ENCODE data around the gene C20orf141.
"Not testable (repeated sequence)": the region's sequence is repeated elsewhere in the genome, so short reads cannot be mapped to it uniquely, and the experiment has no call there.

C20orf141 gene, protein sequence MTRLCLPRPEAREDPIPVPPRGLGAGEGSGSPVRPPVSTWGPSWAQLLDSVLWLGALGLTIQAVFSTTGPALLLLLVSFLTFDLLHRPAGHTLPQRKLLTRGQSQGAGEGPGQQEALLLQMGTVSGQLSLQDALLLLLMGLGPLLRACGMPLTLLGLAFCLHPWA

GRCh38 chr20:2814587-2815051 lies at the start of gene C20orf141:
Gene C20orf141 (plus strand): TSS chr20:2814987. CDS start chr20:2815185, 198 bp downstream.
- DNase-seq, result peak; percentile 100

GRCh38 chr20:2767768-2768631 lies 46.8 kb upstream of the C20orf141 start:
- no peak for DNase-seq

GRCh38 chr20:2768632-2769015 lies 46.2 kb upstream of the C20orf141 start:
- no peak for DNase-seq

GRCh38 chr20:2770091-2770490 lies 44.7 kb upstream of the C20orf141 start:
- DNase-seq, result not testable (repeated sequence)

DNA sequence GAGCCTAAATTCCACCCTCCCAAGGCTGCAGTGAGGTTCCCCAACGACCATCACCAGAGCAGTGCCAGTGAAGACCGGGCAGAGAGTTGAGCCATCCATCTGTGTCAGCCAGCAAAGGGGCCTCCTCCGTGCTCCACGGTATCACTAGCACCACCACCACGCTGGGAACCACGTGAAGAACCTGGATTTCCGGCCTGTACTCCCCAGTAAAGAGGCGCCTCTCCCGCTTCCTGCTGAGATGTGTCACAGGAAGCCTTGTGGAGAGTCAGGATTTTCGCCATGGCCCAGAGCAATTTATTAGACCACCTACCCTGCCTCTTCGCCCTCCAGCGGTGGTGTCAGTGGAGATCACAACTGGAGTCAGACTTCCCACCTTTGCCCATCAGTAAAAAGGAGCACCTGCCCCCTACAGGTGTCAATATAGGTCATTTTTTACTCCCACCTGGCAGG lies 43.1 kb upstream of the C20orf141 start:
- DNase-seq, result no peak

GRCh38 chr20:2773812-2774211 lies 41.0 kb upstream of the C20orf141 start:
- DNase-seq, result no peak

- peak; percentile 43 for DNase-seq
Observed at GRCh38 chr20:2775139-2775538, 39.6 kb upstream of the C20orf141 start.

GRCh38 chr20:2778602-2779321 lies 36.0 kb upstream of the C20orf141 start:
- DNase-seq, result no peak

- no peak for DNase-seq
Observed at GRCh38 chr20:2780948-2781347, 33.8 kb upstream of the C20orf141 start.

GRCh38 chr20:2783908-2784566 lies 30.8 kb upstream of the C20orf141 start:
- DNase-seq, result no peak

GRCh38 chr20:2793471-2793870 lies 21.3 kb upstream of the C20orf141 start:
- no peak for DNase-seq

GRCh38 chr20:2794202-2794748 lies 20.5 kb upstream of the C20orf141 start:
- no peak for DNase-seq

GRCh38 chr20:2794866-2795447 lies 19.8 kb upstream of the C20orf141 start:
- no peak for DNase-seq

DNA sequence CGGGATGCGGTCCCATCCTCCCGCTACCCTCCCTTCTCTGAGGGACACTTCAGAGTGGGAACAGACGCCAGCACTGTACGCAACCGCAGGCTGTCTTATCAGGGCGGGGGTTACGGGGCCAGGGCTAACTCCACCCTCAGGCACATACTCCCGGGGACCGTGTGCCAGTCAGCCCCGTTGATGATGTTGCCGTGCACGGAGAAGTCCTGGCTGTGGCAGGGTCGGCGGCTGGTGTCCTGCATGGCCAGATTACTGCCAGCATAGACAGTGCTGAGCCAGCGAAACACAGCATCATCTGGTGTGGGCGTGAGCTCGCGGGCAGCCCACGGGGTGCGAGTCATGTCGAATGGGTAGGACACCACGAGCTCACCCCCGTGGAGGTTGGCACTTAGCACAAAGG lies 19.3 kb upstream of the C20orf141 start:
- no peak for DNase-seq

DNA sequence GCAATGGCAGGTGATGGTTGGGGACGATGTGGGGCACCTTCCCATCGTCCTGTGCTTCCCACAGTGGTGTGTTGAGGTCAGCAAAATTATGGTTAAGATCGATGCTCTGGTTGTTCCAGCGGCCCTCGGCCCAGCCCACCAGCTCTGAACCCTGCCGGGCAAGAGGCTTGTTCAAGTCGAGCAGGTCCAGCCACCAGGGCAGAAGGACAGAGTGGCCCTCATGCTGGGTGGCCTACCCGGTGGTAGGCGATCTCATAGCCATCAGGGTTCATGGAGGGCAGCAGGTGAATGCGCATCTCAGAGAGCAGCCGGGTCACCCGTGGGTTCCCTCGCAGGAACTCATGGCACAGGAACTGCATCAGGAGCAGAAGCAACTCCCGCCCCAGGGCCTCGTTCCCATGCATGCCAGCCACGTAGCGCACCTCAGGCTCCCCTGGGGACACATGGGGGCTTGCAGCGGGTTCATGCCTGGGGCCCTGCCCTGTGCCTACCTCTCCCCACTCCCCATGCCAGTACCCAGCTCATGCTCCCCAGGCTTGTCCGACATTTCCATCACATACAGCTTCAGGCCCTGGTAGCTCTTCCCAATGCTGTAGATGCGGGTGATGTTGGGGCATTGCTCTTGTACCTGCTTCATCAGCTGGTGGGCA lies 18.7 kb upstream of the C20orf141 start:
- DNase-seq, result no peak

DNA sequence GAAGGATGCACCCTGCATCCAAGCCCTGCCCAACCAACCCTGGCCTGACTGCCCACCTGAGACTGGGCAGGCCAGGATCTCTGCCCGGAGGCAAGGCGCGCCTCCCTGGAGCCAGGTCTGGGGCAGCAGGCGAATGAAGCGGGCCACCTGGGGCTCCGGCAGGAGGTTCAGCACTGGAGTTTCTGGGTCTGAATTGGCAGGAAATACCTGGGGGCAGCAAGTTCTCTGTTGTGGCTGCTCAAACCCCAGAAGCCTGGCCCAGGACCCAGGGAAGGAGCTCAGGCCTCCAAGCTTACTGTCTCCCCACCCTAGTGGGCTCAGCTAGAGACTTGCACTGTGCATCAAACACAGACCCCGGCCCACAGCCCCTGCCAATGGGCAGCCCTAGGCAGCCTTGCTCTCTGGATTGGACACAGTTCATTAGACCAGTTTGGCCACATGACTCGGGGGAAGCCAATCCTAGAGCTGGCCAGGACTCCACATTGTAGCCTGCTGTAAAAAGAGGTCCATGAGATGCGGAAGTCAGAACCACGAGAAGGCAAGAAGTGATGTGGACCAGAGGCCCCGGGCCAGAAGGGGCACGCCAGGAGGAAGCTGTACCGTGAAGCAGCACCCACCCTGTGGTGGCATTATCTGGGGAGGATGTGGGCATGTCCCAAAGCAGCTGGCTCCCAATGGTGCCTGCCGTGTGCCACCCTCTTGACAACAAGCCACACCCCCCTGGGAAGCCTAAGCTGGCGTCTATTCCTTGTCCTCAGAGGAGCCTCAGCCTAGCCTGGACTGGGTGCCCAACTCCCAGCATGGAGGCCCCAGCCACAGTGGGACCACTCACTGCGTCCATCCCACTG lies 17.4 kb upstream of the C20orf141 start:
- no peak for DNase-seq

DNA sequence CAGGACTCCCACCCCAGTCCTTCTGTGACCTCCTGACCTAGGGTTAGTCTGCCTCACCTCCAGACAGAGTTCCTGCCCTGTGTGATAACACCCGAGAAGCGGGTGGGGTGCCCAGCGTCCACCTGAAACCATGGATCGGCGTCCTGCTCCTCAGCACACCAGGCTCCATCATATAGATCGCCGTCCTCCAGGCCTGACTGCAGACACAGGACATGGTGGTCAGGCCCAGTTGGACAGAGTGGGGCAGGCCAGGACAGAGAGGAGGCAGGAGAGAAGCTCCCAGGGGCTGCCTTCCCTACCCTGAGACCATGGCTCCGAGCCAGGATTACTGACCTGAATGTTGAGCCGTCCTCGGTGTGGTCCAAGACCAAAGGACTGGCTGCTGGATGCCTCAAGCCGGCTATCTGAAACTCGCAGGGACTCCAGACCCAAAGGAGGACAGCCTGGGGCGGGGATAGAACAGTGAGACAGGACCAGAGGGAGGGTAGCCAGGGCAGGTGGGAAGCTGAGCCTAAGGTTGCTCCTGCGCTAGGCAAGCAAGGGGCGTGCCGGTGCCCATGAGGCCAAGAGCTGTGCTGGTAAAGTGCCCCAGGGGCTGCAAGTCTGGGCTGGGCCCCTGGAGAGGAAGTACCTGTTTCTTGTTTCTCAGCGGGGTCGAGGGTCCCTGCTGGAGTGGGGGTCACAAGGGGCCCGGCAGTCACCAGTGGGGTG lies 16.5 kb upstream of the C20orf141 start:
- DNase-seq, result no peak

DNA sequence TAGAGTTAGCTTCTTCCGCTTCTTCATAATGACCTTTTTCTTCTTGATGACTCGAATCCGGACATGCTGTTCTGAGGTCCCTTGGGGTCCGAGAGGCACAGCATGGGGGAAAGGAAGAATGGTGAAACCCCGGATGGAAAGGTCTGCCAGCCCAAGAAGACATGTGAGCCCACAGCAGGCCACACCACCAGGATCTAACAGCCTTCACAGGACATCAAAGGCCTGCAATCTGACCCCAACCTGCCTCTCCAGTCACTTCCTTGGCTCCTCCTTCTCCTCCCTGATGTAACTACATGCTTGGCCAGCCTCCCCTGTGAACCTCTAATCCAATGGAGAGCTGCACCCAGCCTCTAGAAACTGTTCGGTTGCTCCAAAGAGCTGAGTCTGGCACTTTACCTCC lies 16.0 kb upstream of the C20orf141 start:
- DNase-seq, result no peak

GRCh38 chr20:2799271-2799670 lies 15.5 kb upstream of the C20orf141 start:
- no peak for DNase-seq

Data from fibroblast of skin of right quadriceps (primary cell).